H9 (cell line): ENCODE results near the gene FUT8. TPM values are rescaled to one million over a fixed set of nuclear protein-coding genes. Genes with fewer than 3 reads are reported as not detected.

Experiments
- DNase-seq: peaks from one replicate; pipeline ENCODE4 v3.0.0-alpha.2; 2017
- H2AFZ ChIP-seq: one replicate; pipeline ENCODE4 v1.6.1; 2013; ENCODE audit warnings: mild to moderate bottlenecking, low read length, control low read depth, moderate library complexity
- H2AK5ac ChIP-seq: 2 replicates; pipeline ENCODE4 v1.6.1; 2013; ENCODE audit warnings: low read length, control low read depth, mixed read lengths; ENCODE audit not compliant: insufficient read length
- H2BK120ac ChIP-seq: one replicate; pipeline ENCODE4 v1.6.1; 2013; ENCODE audit warnings: low read depth, mild to moderate bottlenecking, low read length, control low read depth, inconsistent platforms; ENCODE audit not compliant: poor library complexity, severe bottlenecking
- H2BK12ac ChIP-seq: 2 replicates; pipeline ENCODE4 v1.6.1; 2013; ENCODE audit warnings: low read length, control low read depth, mixed read lengths, low read depth; ENCODE audit not compliant: insufficient read length
- H2BK15ac ChIP-seq: 2 replicates; pipeline ENCODE4 v1.6.1; 2013; ENCODE audit warnings: low read depth, low read length, control low read depth
- H2BK20ac ChIP-seq: one replicate; pipeline ENCODE4 v1.6.1; 2013; ENCODE audit warnings: low read depth, mild to moderate bottlenecking, low read length, control low read depth, inconsistent platforms; ENCODE audit not compliant: poor library complexity, severe bottlenecking
- H2BK5ac ChIP-seq: 2 replicates; pipeline ENCODE4 v1.6.1; 2013; ENCODE audit warnings: low read length, control low read depth, mixed read lengths; ENCODE audit not compliant: insufficient read length
- H3K14ac ChIP-seq: 2 replicates; pipeline ENCODE4 v1.6.1; 2013; ENCODE audit warnings: low read length, control low read depth; ENCODE audit not compliant: insufficient read depth
- H3K18ac ChIP-seq: 2 replicates; pipeline ENCODE4 v1.6.1; 2013; ENCODE audit warnings: low read depth, mild to moderate bottlenecking, mixed read lengths, low read length, control low read depth; ENCODE audit not compliant: insufficient read length
- H3K23ac ChIP-seq: 2 replicates; pipeline ENCODE4 v1.6.1; 2013; ENCODE audit warnings: low read length, control low read depth, mixed read lengths, low read depth; ENCODE audit not compliant: insufficient read length
- H3K23me2 ChIP-seq: 2 replicates; pipeline ENCODE4 v1.6.1; 2013; ENCODE audit warnings: low read depth, mild to moderate bottlenecking, mixed read lengths, low read length, control low read depth; ENCODE audit not compliant: insufficient read length, poor library complexity, severe bottlenecking
- H3K27ac ChIP-seq: 2 replicates; pipeline ENCODE4 v1.5.1; 2013; ENCODE audit warnings: low read length, control low read depth, mixed read lengths, low read depth; ENCODE audit not compliant: insufficient read length
- H3K27me3 ChIP-seq: 2 replicates; pipeline ENCODE4 v1.6.1; 2013; ENCODE audit warnings: low read length, control low read depth, inconsistent platforms; ENCODE audit not compliant: insufficient read depth
- H3K4ac ChIP-seq: 2 replicates; pipeline ENCODE4 v1.6.1; 2013; ENCODE audit warnings: low read depth, mild to moderate bottlenecking, control low read depth, inconsistent platforms, low read length, moderate library complexity
- H3K4me1 ChIP-seq: 2 replicates; pipeline ENCODE4 v1.6.1; 2013; ENCODE audit warnings: low read length, control low read depth, inconsistent platforms; ENCODE audit not compliant: insufficient read depth
- H3K4me2 ChIP-seq: 2 replicates; pipeline ENCODE4 v1.6.1; 2013; ENCODE audit warnings: low read length, control low read depth, mixed read lengths; ENCODE audit not compliant: insufficient read length, insufficient read depth
- H3K56ac ChIP-seq: 2 replicates; pipeline ENCODE4 v1.6.1; 2013; ENCODE audit warnings: low read depth, mild to moderate bottlenecking, mixed read lengths, low read length, control low read depth; ENCODE audit not compliant: insufficient read length
- H3K79me1 ChIP-seq: 2 replicates; pipeline ENCODE4 v1.6.1; 2013; ENCODE audit warnings: low read depth, mild to moderate bottlenecking, moderate library complexity, low read length, control low read depth, inconsistent platforms; ENCODE audit not compliant: insufficient read depth, poor library complexity, severe bottlenecking
- H3K79me2 ChIP-seq: 2 replicates; pipeline ENCODE4 v1.6.1; 2013; ENCODE audit warnings: low read length, control low read depth, inconsistent platforms; ENCODE audit not compliant: insufficient read depth
- H3K9ac ChIP-seq: 2 replicates; pipeline ENCODE4 v1.6.1; 2013; ENCODE audit warnings: low read length, control low read depth, mixed read lengths; ENCODE audit not compliant: insufficient read length; ENCODE audit errors: extremely low read depth
- H3K9me3 ChIP-seq: one replicate; pipeline ENCODE4 v1.6.1; 2013; ENCODE audit warnings: low read depth, low read length, inconsistent platforms; ENCODE audit not compliant: control insufficient read depth
- H3T11ph ChIP-seq: one replicate; pipeline ENCODE4 v1.6.1; 2013; ENCODE audit warnings: mild to moderate bottlenecking, low read length, control low read depth, inconsistent platforms
- H4K20me1 ChIP-seq: one replicate; pipeline ENCODE4 v1.6.1; 2013; ENCODE audit not compliant: control insufficient read depth, insufficient read length, insufficient read depth
- H4K5ac ChIP-seq: 2 replicates; pipeline ENCODE4 v1.6.1; 2013; ENCODE audit warnings: low read depth, mild to moderate bottlenecking, mixed read lengths, low read length, control low read depth; ENCODE audit not compliant: insufficient read length
- H4K8ac ChIP-seq: replicated peaks from 2 replicates; pipeline ENCODE4 v1.6.1; 2013; ENCODE audit warnings: low read length, control low read depth, mixed read lengths, low read depth; ENCODE audit not compliant: insufficient read length
- H4K91ac ChIP-seq: 2 replicates; pipeline ENCODE4 v1.6.1; 2013; ENCODE audit warnings: low read depth, mild to moderate bottlenecking, moderate library complexity, mixed read lengths, low read length, control low read depth; ENCODE audit not compliant: insufficient read length
- H3K27ac Mint-ChIP-seq, 3 experiments: 2 replicates in 2 of 3; 3 replicates in 1 of 3; pipeline ENCODE4 v1.8.0; 2020 to 2021; ENCODE audit warnings: mixed read lengths in 3 of 3, mild to moderate bottlenecking in 1 of 3, moderate library complexity in 1 of 3
- H3K27me3 Mint-ChIP-seq: 2 replicates; pipeline ENCODE4 v1.8.0; 2021; ENCODE audit warnings: low read depth, mild to moderate bottlenecking, moderate library complexity, mixed read lengths
- H3K36me3 Mint-ChIP-seq, 3 experiments: 2 replicates in 2 of 3; 3 replicates in 1 of 3; pipeline ENCODE4 v1.8.0; 2020 to 2021; ENCODE audit warnings: low read depth in 3 of 3, mixed read lengths in 3 of 3; ENCODE audit not compliant: insufficient read depth in 1 of 3
- H3K4me1 Mint-ChIP-seq, 2 experiments: 2 replicates each; pipeline ENCODE4 v1.8.0; 2020; ENCODE audit warnings: mixed read lengths in 2 of 2
- H3K4me3 Mint-ChIP-seq, 2 experiments: 2 replicates in 1 of 2; 3 replicates in 1 of 2; pipeline ENCODE4 v1.8.0; 2020 to 2021; ENCODE audit warnings: mild to moderate bottlenecking in 2 of 2, mixed read lengths in 2 of 2, moderate library complexity in 1 of 2
- H3K9me3 Mint-ChIP-seq, 2 experiments: 2 replicates in 1 of 2; 3 replicates in 1 of 2; pipeline ENCODE4 v1.8.0; 2020; ENCODE audit warnings: mild to moderate bottlenecking in 2 of 2, mixed read lengths in 2 of 2, moderate library complexity in 1 of 2
- WGBS: extraction: QIAGEN DNeasy Blood & Tissue Kit; methylation state at CpG from one replicate; pipeline ENCODE4 v1.1.7; 2013; ENCODE audit warnings: missing lambda C conversion rate, low lambda C conversion rate, mixed read lengths; ENCODE audit not compliant: insufficient read length; ENCODE audit errors: extremely low coverage; 5-methylcytosine and 5-hydroxymethylcytosine counted together
- total RNA-seq: library from RNA; stranded (reverse); gene quantifications from 2 replicates; pipeline ENCODE4 v1.2.1, GENCODE V29; 2021
- TF ChIP-seq, protein P1 (sequence below): fragments of 200-600 bp; sonication (generic); conservative IDR thresholded peaks from 3 replicates; pipeline ENCODE4 v1.8.0; 2021; ENCODE audit warnings: antibody characterized with exemption, mild to moderate bottlenecking

FUT8 gene
- total RNA-seq, 1 experiment from 2014 or later: 44.3 TPM

DNA sequence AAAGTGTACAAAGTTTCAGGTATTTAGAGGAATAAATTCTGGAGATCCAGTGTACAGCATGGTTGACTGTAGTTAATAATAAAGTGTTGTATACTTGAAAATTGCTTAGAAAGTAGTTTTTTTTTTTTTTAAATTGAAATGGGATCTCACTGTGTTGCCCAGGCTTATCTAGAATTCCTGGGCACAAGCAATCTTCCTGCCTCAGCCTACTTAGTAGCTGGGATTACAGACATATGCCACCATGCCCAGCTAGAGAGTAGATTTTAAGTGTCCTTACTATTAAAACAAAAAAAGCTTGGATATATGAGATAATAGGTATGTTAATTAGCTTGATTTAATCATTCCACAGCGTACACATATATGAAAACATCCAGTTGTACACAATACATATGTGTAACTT lies 27.7 kb downstream of the FUT8 start:
- no peak overlapping the region for H2BK12ac ChIP-seq
- Mint-ChIP-seq H3K27ac (no peak overlapping the region), H3K4me3 (no peak overlapping the region), H3K27me3 (no peaks in the 10 kb centered on the region), H3K9me3 (peaks cover 14 to 20% of the 10 kb centered on the region in 2 experiments), H3K4me1 (peaks cover 5 to 11% of the 10 kb centered on the region in 2 experiments; a peak in 3 of 4 replicates), H3K36me3 (peaks cover 10 to 22% (median 13%) of the 10 kb centered on the region in 3 experiments; a peak in 6 of 7 replicates)
- H3K9me3 ChIP-seq: no peaks in the 10 kb centered on the region
- no peak for DNase-seq
- no peaks in the 10 kb centered on the region for H3K23me2 ChIP-seq
- TF ChIP-seq, protein P1, sequence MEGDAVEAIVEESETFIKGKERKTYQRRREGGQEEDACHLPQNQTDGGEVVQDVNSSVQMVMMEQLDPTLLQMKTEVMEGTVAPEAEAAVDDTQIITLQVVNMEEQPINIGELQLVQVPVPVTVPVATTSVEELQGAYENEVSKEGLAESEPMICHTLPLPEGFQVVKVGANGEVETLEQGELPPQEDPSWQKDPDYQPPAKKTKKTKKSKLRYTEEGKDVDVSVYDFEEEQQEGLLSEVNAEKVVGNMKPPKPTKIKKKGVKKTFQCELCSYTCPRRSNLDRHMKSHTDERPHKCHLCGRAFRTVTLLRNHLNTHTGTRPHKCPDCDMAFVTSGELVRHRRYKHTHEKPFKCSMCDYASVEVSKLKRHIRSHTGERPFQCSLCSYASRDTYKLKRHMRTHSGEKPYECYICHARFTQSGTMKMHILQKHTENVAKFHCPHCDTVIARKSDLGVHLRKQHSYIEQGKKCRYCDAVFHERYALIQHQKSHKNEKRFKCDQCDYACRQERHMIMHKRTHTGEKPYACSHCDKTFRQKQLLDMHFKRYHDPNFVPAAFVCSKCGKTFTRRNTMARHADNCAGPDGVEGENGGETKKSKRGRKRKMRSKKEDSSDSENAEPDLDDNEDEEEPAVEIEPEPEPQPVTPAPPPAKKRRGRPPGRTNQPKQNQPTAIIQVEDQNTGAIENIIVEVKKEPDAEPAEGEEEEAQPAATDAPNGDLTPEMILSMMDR: no peak
- no peak overlapping the region for H2BK20ac ChIP-seq
- no peak overlapping the region for H3K56ac ChIP-seq
- H3K9ac ChIP-seq: no peak overlapping the region
- no peak overlapping the region for H3K14ac ChIP-seq
- no peak overlapping the region for H2BK120ac ChIP-seq
- no peak overlapping the region for H3K23ac ChIP-seq
- no peak overlapping the region for H3K4me2 ChIP-seq
- H4K91ac ChIP-seq: no peak overlapping the region
- no peak overlapping the region for H2BK5ac ChIP-seq
- H4K20me1 ChIP-seq: no peaks in the 10 kb centered on the region
- H2BK15ac ChIP-seq: no peak overlapping the region
- no peak overlapping the region for H3K27ac ChIP-seq
- no peak overlapping the region for H4K8ac ChIP-seq
- no peak overlapping the region for H3T11ph ChIP-seq
- no peaks in the 10 kb centered on the region for H3K4me1 ChIP-seq
- no CpG with 5 or more reads among the region's 1 CpG for WGBS
- no peaks in the 10 kb centered on the region for H3K79me1 ChIP-seq
- no peak overlapping the region for H2AK5ac ChIP-seq
- H3K79me2 ChIP-seq: no peaks in the 10 kb centered on the region
- H3K18ac ChIP-seq: no peak overlapping the region
- no peak overlapping the region for H2AFZ ChIP-seq
- H4K5ac ChIP-seq: no peak overlapping the region
- no peak overlapping the region for H3K4ac ChIP-seq
- H3K27me3 ChIP-seq: no peaks in the 10 kb centered on the region
